HepG2 (cell line): ENCODE measurements around the gene SH2D6. TPM values are rescaled to one million over a fixed set of nuclear protein-coding genes. Genes with fewer than 3 reads are reported as not detected.

Experiments used
- BATF2 ChIP-seq: sonication (generic); formaldehyde crosslinking; IDR thresholded peaks from 2 replicates; pipeline ENCODE4 v1.8.0; 2022; ENCODE audit warnings: mild to moderate bottlenecking, missing genetic modification reagents, moderate library complexity
- BCLAF1 ChIP-seq: fragments of 450-650 bp; IDR thresholded peaks from 2 replicates; pipeline ENCODE4 v1.6.1; 2017; ENCODE audit warnings: mild to moderate bottlenecking
- CC2D1A ChIP-seq: sonication (generic); formaldehyde crosslinking; IDR thresholded peaks from 2 replicates; pipeline ENCODE4 v1.8.1; 2023; ENCODE audit warnings: mild to moderate bottlenecking, missing genetic modification reagents
- DMAP1 ChIP-seq: IDR thresholded peaks from 2 replicates; pipeline ENCODE4 v1.6.1; 2016
- NBN ChIP-seq: fragments of 450-650 bp; conservative IDR thresholded peaks from 2 replicates; pipeline ENCODE4 v1.6.1; 2017
- NCOA2 ChIP-seq: sonication (generic); formaldehyde crosslinking; IDR thresholded peaks from 2 replicates; pipeline ENCODE4 v1.8.0; 2022; ENCODE audit warnings: inconsistent platforms
- NR2F6 ChIP-seq, 2 experiments: IDR thresholded peaks; 2 replicates each; pipeline ENCODE4 v1.6.1; 2016; ENCODE audit warnings: antibody characterized with exemption in 1 of 2, mild to moderate bottlenecking in 1 of 2
- PLSCR1 ChIP-seq: sonication (generic); formaldehyde crosslinking; IDR thresholded peaks from 2 replicates; pipeline ENCODE4 v1.5.0; 2020; ENCODE audit warnings: missing genetic modification reagents, mild to moderate bottlenecking, borderline replicate concordance
- RAD21 ChIP-seq: fragments of 450-650 bp; formaldehyde crosslinking; IDR thresholded peaks from 2 replicates; pipeline ENCODE4 v1.5.0; 2020; ENCODE audit warnings: mild to moderate bottlenecking
- RFX1 ChIP-seq: fragments of 450-650 bp; IDR thresholded peaks from 2 replicates; pipeline ENCODE4 v1.6.1; 2017
- SNRNP70 ChIP-seq: fragments of 200-400 bp; formaldehyde crosslinking; IDR thresholded peaks from 2 replicates; pipeline ENCODE4 v1.6.1; 2017; ENCODE audit warnings: mild to moderate bottlenecking, low read depth, low read length, moderate library complexity
- SRSF1 ChIP-seq: fragments of 200-400 bp; formaldehyde crosslinking; optimal IDR thresholded peaks from 2 replicates; pipeline ENCODE3; 2017; ENCODE audit warnings: mild to moderate bottlenecking, low read depth, low read length, moderate library complexity
- TARDBP ChIP-seq: sonication (generic); formaldehyde crosslinking; IDR thresholded peaks from 2 replicates; pipeline ENCODE4 v1.8.0; 2022; ENCODE audit warnings: mild to moderate bottlenecking, missing genetic modification reagents
- TCF12 ChIP-seq, 2 experiments: fragments of 450-650 bp in 1 of 2; sonication (generic) in 1 of 2; formaldehyde crosslinking in 1 of 2; IDR thresholded peaks; 2 replicates each; pipeline versions ENCODE4 v1.6.1 to v1.8.0; 2017 to 2022; ENCODE audit warnings: antibody characterized with exemption in 1 of 2, mild to moderate bottlenecking in 1 of 2, missing genetic modification reagents in 1 of 2, moderate library complexity in 1 of 2
- TEF ChIP-seq: sonication (generic); formaldehyde crosslinking; IDR thresholded peaks from 2 replicates; pipeline ENCODE4 v1.5.0; 2020; ENCODE audit warnings: missing genetic modification reagents
- TOPORS ChIP-seq: sonication (generic); formaldehyde crosslinking; IDR thresholded peaks from 2 replicates; pipeline ENCODE4 v1.8.0; 2023; ENCODE audit warnings: mild to moderate bottlenecking, missing genetic modification reagents
- ZBTB43 ChIP-seq: sonication (generic); formaldehyde crosslinking; conservative IDR thresholded peaks from 2 replicates; pipeline ENCODE4 v1.4.0; 2020; ENCODE audit warnings: missing genetic modification reagents
- ZNF3 ChIP-seq: IDR thresholded peaks from 2 replicates; pipeline ENCODE4 v1.7.0; 2017; ENCODE audit warnings: inconsistent platforms
- ZNF337 ChIP-seq: sonication (generic); formaldehyde crosslinking; IDR thresholded peaks from 2 replicates; pipeline ENCODE4 v1.5.1; 2020; ENCODE audit warnings: missing genetic modification reagents, low read depth, mild to moderate bottlenecking, borderline replicate concordance
- ZNF562 ChIP-seq: sonication (generic); formaldehyde crosslinking; IDR thresholded peaks from 2 replicates; pipeline ENCODE4 v1.8.0; 2022; ENCODE audit warnings: missing genetic modification reagents, borderline replicate concordance
- ZNF576 ChIP-seq: sonication (generic); formaldehyde crosslinking; IDR thresholded peaks from 2 replicates; pipeline ENCODE4 v1.4.0; 2020; ENCODE audit warnings: mild to moderate bottlenecking, missing genetic modification reagents
- ZNF577 ChIP-seq: sonication (generic); formaldehyde crosslinking; IDR thresholded peaks from 2 replicates; pipeline ENCODE4 v1.4.0; 2020; ENCODE audit warnings: mild to moderate bottlenecking, low read depth, missing genetic modification reagents, borderline replicate concordance
- ZNF580 ChIP-seq: IDR thresholded peaks from 2 replicates; pipeline ENCODE4 v1.6.1; 2016; ENCODE audit warnings: low read depth, borderline replicate concordance
- ZNF841 ChIP-seq: sonication (generic); formaldehyde crosslinking; IDR thresholded peaks from 2 replicates; pipeline ENCODE4 v1.8.1; 2023; ENCODE audit warnings: missing genetic modification reagents, borderline replicate concordance
- polyA plus RNA-seq, 8 experiments: library from polyadenylated mRNA; depleted of rRNA in 3 of 8; stranded (reverse) in 7 of 8; unstranded in 1 of 8; fragments of >200 nt; fragmentation: Illumina TruSeq in 4 of 8; extraction: Trizol in 4 of 8; gene quantifications; 2 replicates each; pipeline versions ENCODE4 v1.2.1 to v1.2.3, GENCODE V29; 2011 to 2016; ENCODE audit warnings: low read depth in 4 of 8, missing spikeins in 1 of 8, mixed read lengths in 1 of 8; ENCODE audit not compliant: insufficient read depth in 1 of 8
- total RNA-seq, 5 experiments: library from RNA; depleted of rRNA; stranded (reverse); fragments of >200 nt; fragmentation: Illumina TruSeq; extraction: Trizol; gene quantifications; 2 replicates each; pipeline ENCODE4 v1.2.3, GENCODE V29; 2016; ENCODE audit warnings: low read depth in 1 of 5

Gene SH2D6
- total and polyA plus RNA-seq, 2 of the 13 experiments (the other 11 are each of a cell fraction or from before 2014, with no cell fraction given) = 0.11 to 0.26 TPM

- TF ChIP-seq BCLAF1 = no peak
- TF ChIP-seq PLSCR1 = no peak
- peak; percentile 69 for TF ChIP-seq RFX1
- TF ChIP-seq TEF (CRISPR knock-in tag) = no peak
- TF ChIP-seq NCOA2 = no peak
- TF ChIP-seq ZNF841 (CRISPR knock-in tag) = no peak
- TF ChIP-seq BATF2 (CRISPR knock-in tag) = no peak
- TF ChIP-seq ZNF3 (CRISPR knock-in tag) = no peak
- TF ChIP-seq SRSF1 = no peak
- no peak for TF ChIP-seq RAD21 (CRISPR knock-in tag)
- no peak for TF ChIP-seq CC2D1A (CRISPR knock-in tag)
- 0 out of 2 replicates have a peak, but pooled peaks have one; percentile 38 for TF ChIP-seq DMAP1
- TF ChIP-seq ZNF562 (CRISPR knock-in tag) = no peak
- no peak for TF ChIP-seq ZNF576 (CRISPR knock-in tag)
- TF ChIP-seq ZNF577 (CRISPR knock-in tag) = no peak
- TF ChIP-seq TCF12 (IDR thresholded peaks at IDR 0.05) = no peak
- TF ChIP-seq TCF12 (CRISPR knock-in tag; IDR thresholded peaks at IDR 0.05) = no peak
- no peak for TF ChIP-seq NBN
- no peak for TF ChIP-seq ZBTB43 (CRISPR knock-in tag)
- TF ChIP-seq ZNF337 = no peak
- no peak for TF ChIP-seq SNRNP70
- TF ChIP-seq TOPORS (CRISPR knock-in tag) = no peak
- peak; percentile 33; the same call in 1 of the 2 replicates for TF ChIP-seq NR2F6 (IDR thresholded peaks at IDR 0.05)
- no peak for TF ChIP-seq NR2F6 (CRISPR knock-in tag; IDR thresholded peaks at IDR 0.05)
- TF ChIP-seq TARDBP (CRISPR knock-in tag) = peak; percentile 18; the same call in 1 of the 2 replicates
- no peak for TF ChIP-seq ZNF580 (CRISPR knock-in tag)
Observed at GRCh38 chr2:85475799-85476490, 57.4 kb downstream of the SH2D6 start (continued).
